ENCODE measurements around the gene EFCAB10. TPM values are rescaled to one million over a fixed set of nuclear protein-coding genes. Genes with fewer than 3 reads are reported as not detected.

EFCAB10 gene
- total and polyA plus RNA-seq, 10 donors = 0.08 to 1.3 TPM; not detected in 8

- 97 to 99% (median 98%) methylated on average over 4 of the region's 4 CpGs for WGBS, 5 donors
- intact Hi-C loops (cut with DNase I; ENCODE audit: low total_unique reads) = no loop called here
- no peak for DNase-seq
- Histone ChIP-seq H3K27ac (no peak overlapping the region), H3K4me3 (no peak overlapping the region), H3K36me3 (peaks cover 4 to 97% (median 73%) of the 10 kb centered on the region in 6 donors), H3K4me1 (no peaks in the 10 kb centered on the region), H3K27me3 (replicated peaks in 1 of 7) (no peaks in the 10 kb centered on the region), H3K9me3 (no peaks in the 10 kb centered on the region)
- TF ChIP-seq, protein P1, sequence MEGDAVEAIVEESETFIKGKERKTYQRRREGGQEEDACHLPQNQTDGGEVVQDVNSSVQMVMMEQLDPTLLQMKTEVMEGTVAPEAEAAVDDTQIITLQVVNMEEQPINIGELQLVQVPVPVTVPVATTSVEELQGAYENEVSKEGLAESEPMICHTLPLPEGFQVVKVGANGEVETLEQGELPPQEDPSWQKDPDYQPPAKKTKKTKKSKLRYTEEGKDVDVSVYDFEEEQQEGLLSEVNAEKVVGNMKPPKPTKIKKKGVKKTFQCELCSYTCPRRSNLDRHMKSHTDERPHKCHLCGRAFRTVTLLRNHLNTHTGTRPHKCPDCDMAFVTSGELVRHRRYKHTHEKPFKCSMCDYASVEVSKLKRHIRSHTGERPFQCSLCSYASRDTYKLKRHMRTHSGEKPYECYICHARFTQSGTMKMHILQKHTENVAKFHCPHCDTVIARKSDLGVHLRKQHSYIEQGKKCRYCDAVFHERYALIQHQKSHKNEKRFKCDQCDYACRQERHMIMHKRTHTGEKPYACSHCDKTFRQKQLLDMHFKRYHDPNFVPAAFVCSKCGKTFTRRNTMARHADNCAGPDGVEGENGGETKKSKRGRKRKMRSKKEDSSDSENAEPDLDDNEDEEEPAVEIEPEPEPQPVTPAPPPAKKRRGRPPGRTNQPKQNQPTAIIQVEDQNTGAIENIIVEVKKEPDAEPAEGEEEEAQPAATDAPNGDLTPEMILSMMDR (IDR thresholded peaks at IDR 0.05 in 8 of 11, conservative IDR thresholded peaks at IDR 0.05 in 3 of 11) = no peak
- TF ChIP-seq POLR2AphosphoS5 (IDR thresholded peaks at IDR 0.05) (no peak), POLR2A (IDR thresholded peaks at IDR 0.05) (no peak)
These were observed 16.1 kb downstream of the EFCAB10 start for GRCh38 chr7:105565190-105565589.

DNA sequence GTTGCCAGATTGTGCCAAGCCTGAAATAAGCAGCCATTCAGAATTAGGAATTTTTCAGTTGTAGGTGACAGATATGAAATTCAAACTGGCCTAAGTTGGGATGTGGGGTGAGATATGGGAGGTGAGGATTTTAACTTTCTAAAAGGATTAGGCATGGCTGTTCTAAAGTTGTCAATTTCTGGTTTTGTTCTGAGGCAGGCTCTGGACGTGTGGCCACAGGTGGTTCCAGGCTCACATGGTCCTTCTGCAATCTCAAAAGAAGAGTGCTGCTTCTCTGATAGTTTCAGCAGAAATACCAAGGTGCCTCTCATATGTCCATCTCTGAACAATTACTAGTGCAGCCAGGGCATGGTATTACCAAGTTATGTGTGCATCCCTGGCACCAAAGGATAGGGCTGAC lies 21.4 kb downstream of the EFCAB10 start:
- intact Hi-C loops (cut with DNase I; ENCODE audit: low total_unique reads) = no loop called here

GRCh38 chr7:105538339-105538738 lies 43.0 kb downstream of the EFCAB10 start:
- H3K36me3 ChIP-seq = peaks cover 4 to 92% (median 64%) of the 10 kb centered on the region in 6 donors

More for the DNA sequence above, 21.4 kb downstream of the EFCAB10 start:
- H3K27ac ChIP-seq = no peak overlapping the region
- H3K4me1 ChIP-seq = no peaks in the 10 kb centered on the region
- H3K4me3 ChIP-seq = no peak overlapping the region
- TF ChIP-seq POLR2A (IDR thresholded peaks at IDR 0.05) (no peak), POLR2AphosphoS5 (IDR thresholded peaks at IDR 0.05) (no peak)
- TF ChIP-seq, protein P1 (IDR thresholded peaks at IDR 0.05 in 8 of 11, conservative IDR thresholded peaks at IDR 0.05 in 3 of 11) = no peak
- no peaks in the 10 kb centered on the region for H3K9me3 ChIP-seq
- no peaks in the 10 kb centered on the region for H3K27me3 ChIP-seq (replicated peaks in 1 of 7)
- WGBS, 5 donors = 67 to 94% (median 89%) methylated on average over 1 of the region's 1 CpG
- peaks cover 0 to 100% (median 81%) of the 10 kb centered on the region in 6 donors for H3K36me3 ChIP-seq
- DNase-seq = no peak

GRCh38 chr7:105532709-105533460 lies 48.4 kb downstream of the EFCAB10 start:
- peak overlapping the region; percentile 55 to 93 (median 82) for H3K4me3 ChIP-seq
- H3K9me3 ChIP-seq = no peaks in the 10 kb centered on the region
- peak overlapping the region in 7 of 8 donors; percentile 82 to 94 (median 91) for H3K27ac ChIP-seq
- intact Hi-C loops (cut with DNase I; ENCODE audit: low total_unique reads) = no loop called here
- peaks cover 0 to 38% (median 17%) of the 10 kb centered on the region in 6 donors for H3K36me3 ChIP-seq
- WGBS, 5 donors = 27 to 41% (median 38%) methylated on average over 12 of the region's 12 CpGs
- H3K4me1 ChIP-seq = peaks cover 17 to 51% (median 35%) of the 10 kb centered on the region in 6 donors
- no peak for TF ChIP-seq POLR2AphosphoS5 (IDR thresholded peaks at IDR 0.05)
- no peak for TF ChIP-seq POLR2A (IDR thresholded peaks at IDR 0.05)
- TF ChIP-seq, protein P1 (IDR thresholded peaks at IDR 0.05 in 8 of 11, conservative IDR thresholded peaks at IDR 0.05 in 3 of 11) = no peak
- DNase-seq = no peak
- no peaks in the 10 kb centered on the region for H3K27me3 ChIP-seq (replicated peaks in 1 of 7)

More at GRCh38 chr7:105538339-105538738, 43.0 kb downstream of the EFCAB10 start:
- DNase-seq = no peak
- TF ChIP-seq POLR2A (IDR thresholded peaks at IDR 0.05) (no peak), POLR2AphosphoS5 (IDR thresholded peaks at IDR 0.05) (no peak)
- TF ChIP-seq, protein P1 (IDR thresholded peaks at IDR 0.05 in 8 of 11, conservative IDR thresholded peaks at IDR 0.05 in 3 of 11) = no peak
- intact Hi-C loops (cut with DNase I; ENCODE audit: low total_unique reads) = no loop called here
- peaks cover 8 to 30% (median 17%) of the 10 kb centered on the region in 6 donors for H3K4me1 ChIP-seq
- H3K27me3 ChIP-seq (replicated peaks in 1 of 7) = no peaks in the 10 kb centered on the region
- no peak overlapping the region for H3K27ac ChIP-seq
- WGBS, 5 donors = 59 to 78% (median 69%) methylated on average over 2 of the region's 2 CpGs
- no peaks in the 10 kb centered on the region for H3K9me3 ChIP-seq
- H3K4me3 ChIP-seq = no peak overlapping the region

Measured in spleen (tissue), 11 donors.